Ishikawa (cell line): Measurements from ENCODE around the gene SLC8A1.

Experiments used
- CEBPB ChIP-seq: IDR thresholded peaks from 2 replicates; pipeline ENCODE4 v1.6.1; 2012
- CREB1 ChIP-seq: IDR thresholded peaks from 2 replicates; pipeline ENCODE4 v1.6.1; 2012; ENCODE audit warnings: low read depth
- EGR1 ChIP-seq: IDR thresholded peaks from 2 replicates; pipeline ENCODE4 v1.6.1; 2012
- EP300 ChIP-seq: IDR thresholded peaks from 2 replicates; pipeline ENCODE4 v1.6.1; 2012; ENCODE audit warnings: borderline replicate concordance
- FOXM1 ChIP-seq: IDR thresholded peaks from 2 replicates; pipeline ENCODE4 v1.6.1; 2012; ENCODE audit warnings: low read depth, borderline replicate concordance
- NFIC ChIP-seq: IDR thresholded peaks from 2 replicates; pipeline ENCODE4 v1.6.1; 2012
- RAD21 ChIP-seq: IDR thresholded peaks from 2 replicates; pipeline ENCODE4 v1.6.1; 2012; ENCODE audit warnings: low read depth
- TAF1 ChIP-seq: IDR thresholded peaks from 2 replicates; pipeline ENCODE4 v1.6.1; 2012; ENCODE audit warnings: low read depth, mild to moderate bottlenecking
- TCF12 ChIP-seq: IDR thresholded peaks from 2 replicates; pipeline ENCODE4 v1.6.1; 2012; ENCODE audit warnings: low read depth
- TEAD4 ChIP-seq: IDR thresholded peaks from 2 replicates; pipeline ENCODE4 v1.6.1; 2012
- YY1 ChIP-seq: IDR thresholded peaks from 2 replicates; pipeline ENCODE4 v1.6.1; 2012; ENCODE audit warnings: low read depth
- ZBTB7A ChIP-seq: IDR thresholded peaks from 2 replicates; pipeline ENCODE4 v1.6.1; 2012; ENCODE audit warnings: low read depth
- TF ChIP-seq, protein P1 (sequence below): IDR thresholded peaks from 2 replicates; pipeline ENCODE4 v1.6.1; 2012
- TF ChIP-seq, protein P2 (sequence below): IDR thresholded peaks from 2 replicates; pipeline ENCODE4 v1.6.1; 2012; ENCODE audit warnings: low read depth, mild to moderate bottlenecking
- TF ChIP-seq, protein P3 (sequence below): IDR thresholded peaks from 2 replicates; pipeline ENCODE4 v1.6.1; 2012

Gene SLC8A1

DNA sequence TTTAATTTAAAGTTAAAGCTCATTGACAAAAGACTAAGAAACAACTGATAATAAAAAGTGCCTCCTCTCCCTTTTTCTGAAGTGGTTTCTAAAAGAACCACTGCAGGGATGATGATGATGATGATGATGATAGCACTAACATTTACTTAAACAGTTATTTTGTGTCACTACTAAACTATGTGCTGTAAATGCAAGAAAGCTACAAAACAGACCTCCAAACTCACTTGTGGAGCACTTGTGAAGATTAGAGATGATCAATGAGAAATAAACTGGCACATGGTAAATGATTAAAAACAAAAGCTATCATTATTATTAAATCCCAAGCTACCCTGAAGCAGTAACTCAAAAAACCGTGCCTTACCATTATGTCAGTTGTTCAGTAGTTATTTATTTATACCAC is 88.7 kb downstream of the SLC8A1 start:
- TF ChIP-seq, protein P1, sequence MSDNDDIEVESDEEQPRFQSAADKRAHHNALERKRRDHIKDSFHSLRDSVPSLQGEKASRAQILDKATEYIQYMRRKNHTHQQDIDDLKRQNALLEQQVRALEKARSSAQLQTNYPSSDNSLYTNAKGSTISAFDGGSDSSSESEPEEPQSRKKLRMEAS: no peak
- no peak for TF ChIP-seq EGR1
- TF ChIP-seq, protein P2, sequence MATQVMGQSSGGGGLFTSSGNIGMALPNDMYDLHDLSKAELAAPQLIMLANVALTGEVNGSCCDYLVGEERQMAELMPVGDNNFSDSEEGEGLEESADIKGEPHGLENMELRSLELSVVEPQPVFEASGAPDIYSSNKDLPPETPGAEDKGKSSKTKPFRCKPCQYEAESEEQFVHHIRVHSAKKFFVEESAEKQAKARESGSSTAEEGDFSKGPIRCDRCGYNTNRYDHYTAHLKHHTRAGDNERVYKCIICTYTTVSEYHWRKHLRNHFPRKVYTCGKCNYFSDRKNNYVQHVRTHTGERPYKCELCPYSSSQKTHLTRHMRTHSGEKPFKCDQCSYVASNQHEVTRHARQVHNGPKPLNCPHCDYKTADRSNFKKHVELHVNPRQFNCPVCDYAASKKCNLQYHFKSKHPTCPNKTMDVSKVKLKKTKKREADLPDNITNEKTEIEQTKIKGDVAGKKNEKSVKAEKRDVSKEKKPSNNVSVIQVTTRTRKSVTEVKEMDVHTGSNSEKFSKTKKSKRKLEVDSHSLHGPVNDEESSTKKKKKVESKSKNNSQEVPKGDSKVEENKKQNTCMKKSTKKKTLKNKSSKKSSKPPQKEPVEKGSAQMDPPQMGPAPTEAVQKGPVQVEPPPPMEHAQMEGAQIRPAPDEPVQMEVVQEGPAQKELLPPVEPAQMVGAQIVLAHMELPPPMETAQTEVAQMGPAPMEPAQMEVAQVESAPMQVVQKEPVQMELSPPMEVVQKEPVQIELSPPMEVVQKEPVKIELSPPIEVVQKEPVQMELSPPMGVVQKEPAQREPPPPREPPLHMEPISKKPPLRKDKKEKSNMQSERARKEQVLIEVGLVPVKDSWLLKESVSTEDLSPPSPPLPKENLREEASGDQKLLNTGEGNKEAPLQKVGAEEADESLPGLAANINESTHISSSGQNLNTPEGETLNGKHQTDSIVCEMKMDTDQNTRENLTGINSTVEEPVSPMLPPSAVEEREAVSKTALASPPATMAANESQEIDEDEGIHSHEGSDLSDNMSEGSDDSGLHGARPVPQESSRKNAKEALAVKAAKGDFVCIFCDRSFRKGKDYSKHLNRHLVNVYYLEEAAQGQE: no peak
- TF ChIP-seq RAD21: no peak
- no peak for TF ChIP-seq FOXM1
- no peak for TF ChIP-seq TAF1

DNA sequence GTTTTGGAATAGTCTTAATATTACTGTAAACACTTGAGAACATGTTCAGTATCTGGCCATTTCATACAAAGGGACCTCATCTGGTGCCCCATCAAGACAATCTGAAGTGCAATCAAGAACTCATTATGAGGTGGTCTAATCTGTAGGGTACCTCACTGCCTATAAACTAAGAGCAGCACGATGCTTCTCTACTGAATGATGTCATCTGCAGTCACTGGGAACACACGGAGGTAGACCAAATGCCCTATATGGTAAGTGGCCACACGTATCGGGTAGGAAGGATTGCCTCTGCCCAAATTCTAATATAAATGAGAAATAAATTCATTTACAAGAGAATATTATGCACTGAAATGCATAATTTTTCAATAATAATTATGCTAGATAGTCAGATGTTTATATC is 90.4 kb downstream of the SLC8A1 start:
- TF ChIP-seq, protein P1: no peak
- TF ChIP-seq, protein P2: no peak
- TF ChIP-seq YY1 (no peak), TCF12 (no peak), CREB1 (no peak), EP300 (no peak), TEAD4 (no peak), ZBTB7A (no peak), CEBPB (no peak), TAF1 (no peak), EGR1 (no peak)
- TF ChIP-seq, protein P3, sequence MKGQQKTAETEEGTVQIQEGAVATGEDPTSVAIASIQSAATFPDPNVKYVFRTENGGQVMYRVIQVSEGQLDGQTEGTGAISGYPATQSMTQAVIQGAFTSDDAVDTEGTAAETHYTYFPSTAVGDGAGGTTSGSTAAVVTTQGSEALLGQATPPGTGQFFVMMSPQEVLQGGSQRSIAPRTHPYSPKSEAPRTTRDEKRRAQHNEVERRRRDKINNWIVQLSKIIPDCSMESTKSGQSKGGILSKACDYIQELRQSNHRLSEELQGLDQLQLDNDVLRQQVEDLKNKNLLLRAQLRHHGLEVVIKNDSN: no peak

DNA sequence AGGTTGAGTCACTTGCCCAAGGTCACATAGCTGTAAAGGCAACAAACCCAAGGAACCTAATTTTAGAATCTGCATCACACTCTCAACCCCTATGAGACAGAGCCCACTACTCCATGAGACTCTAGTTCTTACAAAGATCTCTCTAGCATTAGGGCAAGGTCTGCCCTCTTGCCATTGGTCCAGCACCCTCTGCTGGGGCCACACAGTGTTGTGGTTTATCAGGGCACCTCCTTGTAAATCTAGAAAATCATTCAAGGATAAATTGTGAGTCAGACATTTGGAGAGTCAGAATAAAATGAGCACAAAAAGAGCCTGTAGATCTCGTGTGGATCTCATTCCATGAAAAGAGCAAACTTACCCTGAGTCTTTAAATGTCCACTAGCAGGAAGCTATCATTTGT is 91.2 kb downstream of the SLC8A1 start:
- TF ChIP-seq FOXM1 (no peak), NFIC (no peak), ZBTB7A (no peak), EP300 (no peak), TAF1 (no peak), TEAD4 (no peak), CREB1 (no peak), TCF12 (no peak), RAD21 (no peak), YY1 (no peak), CEBPB (no peak)
- TF ChIP-seq, protein P3: no peak
- TF ChIP-seq, protein P1: no peak
- TF ChIP-seq, protein P2: no peak

DNA sequence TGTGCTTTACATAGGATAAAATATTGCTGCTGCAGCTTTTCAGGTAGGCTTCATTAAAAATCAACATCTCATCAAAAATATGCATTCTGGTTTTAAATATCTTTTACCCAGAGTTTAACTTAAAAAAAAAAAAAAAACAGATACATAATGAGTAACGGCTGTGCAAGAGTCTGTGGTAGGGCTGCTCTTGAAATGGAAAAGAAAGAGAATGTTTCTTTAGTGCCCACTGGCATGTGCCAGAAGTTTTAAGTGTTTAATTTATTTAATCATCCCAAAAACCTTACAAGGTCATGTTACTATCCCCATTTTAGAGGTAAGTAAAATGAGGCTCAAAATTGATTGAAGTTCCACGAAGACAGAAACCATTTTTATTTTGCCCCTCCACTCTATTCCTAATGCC is 92.1 kb downstream of the SLC8A1 start:
- TF ChIP-seq EP300: no peak
- TF ChIP-seq, protein P1: no peak
- TF ChIP-seq FOXM1: no peak
- no peak for TF ChIP-seq ZBTB7A
- TF ChIP-seq RAD21: no peak
- no peak for TF ChIP-seq EGR1
- TF ChIP-seq CEBPB: no peak
- TF ChIP-seq, protein P2: no peak
- no peak for TF ChIP-seq CREB1
- no peak for TF ChIP-seq TAF1
- TF ChIP-seq YY1: no peak
- TF ChIP-seq, protein P3: no peak
- no peak for TF ChIP-seq TCF12
- no peak for TF ChIP-seq TEAD4
- no peak for TF ChIP-seq NFIC
